ENCODE measurements around the gene GALR3. TPM values are rescaled to one million over a fixed set of nuclear protein-coding genes. Genes with fewer than 3 reads are reported as not detected.

Gene GALR3
- total and polyA plus RNA-seq, 5 experiments from 2014 or later, result not detected

DNA sequence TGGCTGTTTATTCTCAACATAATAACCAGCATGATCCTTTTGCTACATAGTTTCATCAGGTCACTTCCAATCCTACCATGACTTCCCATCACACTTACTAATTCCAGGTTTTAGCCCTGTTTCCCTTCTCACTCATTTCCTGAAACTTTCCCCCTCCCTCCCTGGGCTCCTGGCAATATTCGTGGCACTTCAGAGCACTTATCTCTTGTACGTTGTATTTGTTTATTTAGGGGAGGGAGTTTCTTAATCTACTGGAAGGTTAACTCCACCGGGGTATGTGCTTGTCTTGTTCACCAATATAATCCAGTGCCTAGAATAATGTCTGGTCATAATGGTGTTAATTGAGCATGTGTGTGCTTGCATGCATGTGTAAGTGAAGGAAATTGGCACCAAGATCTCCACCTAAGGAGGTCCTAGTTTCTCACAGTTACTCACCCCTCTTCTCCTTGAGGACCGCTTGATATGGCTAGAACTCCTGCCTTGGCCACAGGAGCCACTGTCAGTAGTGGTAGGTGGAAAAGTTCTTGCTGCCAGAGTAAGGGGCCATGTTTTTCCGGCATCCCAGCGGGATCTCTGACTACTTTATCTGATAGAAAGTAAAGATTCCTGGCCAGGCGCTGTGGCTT lies 37.7 kb downstream of the GALR3 start:
- POLR2A ChIA-PET, result no interaction called here
- no peaks in the 10 kb centered on the region for H3K27me3 Mint-ChIP-seq
- H3K4me1 Mint-ChIP-seq, result peaks cover 4 to 10% (median 9%) of the 10 kb centered on the region in 4 donors
- DNase-seq (no peak), ATAC-seq (no peak)
- H3K9me3 Mint-ChIP-seq, result no peaks in the 10 kb centered on the region
- H3K27ac Mint-ChIP-seq, result peak overlapping the region in 2 of 10 donors; percentile 12 to 70
- no peak overlapping the region for H3K4me3 Mint-ChIP-seq
- peaks cover 9 to 97% (median 13%) of the 10 kb centered on the region in 3 donors for H3K36me3 Mint-ChIP-seq

DNA sequence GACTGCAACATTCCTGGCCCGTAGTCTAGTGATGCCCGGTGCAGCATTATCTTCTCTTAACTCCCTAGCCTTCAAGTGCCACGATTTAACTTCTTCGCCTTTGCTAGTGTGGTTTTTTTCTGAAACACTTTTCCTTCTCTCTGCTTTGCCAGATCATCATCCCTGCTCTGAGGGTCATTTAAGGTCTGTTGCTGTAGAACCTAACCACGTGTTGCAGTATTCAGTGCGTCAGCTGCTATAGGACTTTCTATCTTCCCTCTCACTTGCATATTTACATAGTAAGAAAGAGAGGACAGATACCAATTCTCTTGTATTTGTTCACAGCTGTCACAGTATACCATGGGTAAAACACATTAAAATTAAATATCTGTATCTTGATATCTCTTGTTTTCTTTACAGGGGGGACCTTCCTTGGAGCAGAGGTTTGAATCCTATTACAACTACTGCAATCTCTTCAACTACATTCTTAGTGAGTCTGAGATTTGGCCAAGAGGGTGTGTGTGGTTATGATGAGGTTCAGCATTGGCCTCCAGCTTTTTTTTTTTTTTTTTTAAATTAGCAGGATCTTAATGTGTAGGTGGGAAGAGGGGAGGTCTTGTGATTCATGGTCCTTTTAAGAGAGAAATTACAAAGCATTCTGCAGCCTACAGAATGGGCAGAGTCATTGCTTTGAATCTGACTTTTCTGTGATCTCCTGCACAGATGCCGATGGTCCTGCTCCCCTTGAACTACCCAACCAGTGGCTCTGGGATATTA lies 39.6 kb downstream of the GALR3 start:
- H3K36me3 Mint-ChIP-seq, result peaks cover 9 to 98% (median 16%) of the 10 kb centered on the region in 3 donors
- H3K4me3 Mint-ChIP-seq, result no peak overlapping the region
- H3K9me3 Mint-ChIP-seq, result no peaks in the 10 kb centered on the region
- H3K27ac Mint-ChIP-seq, result peak overlapping the region in 2 of 10 donors; percentile 26 to 31
- DNase-seq, result no peak
- no peaks in the 10 kb centered on the region for H3K27me3 Mint-ChIP-seq
- POLR2A ChIA-PET, result interaction anchor here (0.6 to 3.1 kb wide), 6 partner anchors 19 to 256 kb away, joined by 3 to 19 read pairs (median 4); partner anchors contain the start of gene ANKRD54
- peaks cover 4 to 10% (median 8%) of the 10 kb centered on the region in 4 donors for H3K4me1 Mint-ChIP-seq
- no peak for ATAC-seq

DNA sequence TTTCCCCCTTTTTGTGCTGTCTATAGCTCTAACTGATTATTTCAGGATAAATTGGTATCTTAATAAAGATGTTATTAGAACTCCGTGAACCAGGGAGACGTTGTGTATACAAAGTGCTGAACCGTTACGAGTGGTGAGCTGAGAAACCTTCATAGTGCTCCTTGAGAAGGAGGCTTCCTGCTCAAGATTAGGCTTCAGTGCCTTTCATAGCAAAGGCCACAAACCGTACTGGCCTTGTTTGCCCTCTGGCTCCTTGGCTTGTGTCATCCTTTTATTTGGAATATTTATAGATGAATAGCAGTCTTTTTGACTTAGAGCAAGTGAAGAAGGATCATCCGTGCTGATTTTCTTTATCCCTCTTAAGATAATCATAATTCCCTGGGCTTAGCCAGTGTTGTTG lies 42.3 kb downstream of the GALR3 start:
- ATAC-seq, result no peak
- DNase-seq, result no peak
- H3K27ac Mint-ChIP-seq, result peak overlapping the region in 1 of 10 donors; percentile 31
- no peaks in the 10 kb centered on the region for H3K27me3 Mint-ChIP-seq
- H3K9me3 Mint-ChIP-seq, result no peaks in the 10 kb centered on the region
- H3K4me3 Mint-ChIP-seq, result no peak overlapping the region
- POLR2A ChIA-PET, result interaction anchor here (0.6 to 0.9 kb wide), 2 partner anchors 17 to 48 kb away, joined by 3 read pairs; no protein-coding TSS in a partner anchor
- peaks cover 9 to 98% (median 17%) of the 10 kb centered on the region in 3 donors for H3K36me3 Mint-ChIP-seq
- H3K4me1 Mint-ChIP-seq, result peaks cover 4 to 9% (median 7%) of the 10 kb centered on the region in 4 donors

DNA sequence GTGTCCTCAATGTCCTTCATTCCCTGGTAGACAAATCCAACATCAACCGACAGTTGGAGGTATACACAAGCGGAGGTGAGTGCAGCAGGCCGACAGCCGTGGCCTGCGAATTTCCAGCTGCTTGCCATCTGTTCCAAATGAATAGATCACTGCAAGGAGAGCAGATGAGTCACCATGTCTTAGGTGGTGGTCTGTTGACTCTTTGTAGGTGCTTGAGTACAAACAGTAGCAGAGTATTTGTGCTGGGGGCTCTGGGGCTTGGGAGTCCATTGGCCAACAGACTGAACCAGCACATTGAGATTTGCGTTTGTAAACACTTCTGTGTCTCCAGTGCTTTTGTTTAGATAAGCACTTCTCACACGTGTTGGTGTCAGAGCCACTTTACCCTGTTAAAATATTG lies 47.1 kb downstream of the GALR3 start:
- POLR2A ChIA-PET, result no interaction called here
- no peaks in the 10 kb centered on the region for H3K27me3 Mint-ChIP-seq
- DNase-seq (no peak), ATAC-seq (no peak)
- no peak overlapping the region for H3K27ac Mint-ChIP-seq
- H3K36me3 Mint-ChIP-seq, result peaks cover 10 to 96% (median 14%) of the 10 kb centered on the region in 3 donors
- H3K4me3 Mint-ChIP-seq, result no peak overlapping the region
- peaks cover 0 to 4% (median 0%) of the 10 kb centered on the region in 4 donors for H3K4me1 Mint-ChIP-seq
- no peaks in the 10 kb centered on the region for H3K9me3 Mint-ChIP-seq

Small RNAs within 50 kb of the gene (microRNA-seq; reads per million reads assigned to microRNA genes)
- gene MIR659 (ENCODE audit: borderline microRNAs expressed), result not detected

Other genes starting within 250 kb of the GALR3 start
- not detected for gene LGALS2, start 243.3 kb upstream of the GALR3 start, total RNA-seq
- not detected for gene LGALS2, start 243.3 kb upstream of the GALR3 start, polyA plus RNA-seq
- 100 to 1,000 TPM; 103 to 110 TPM for gene GGA1, start 214.5 kb upstream of the GALR3 start, total RNA-seq
- 10 to 100 TPM; 20.3 to 24.5 (median 22.6) TPM for gene GGA1, start 214.5 kb upstream of the GALR3 start, polyA plus RNA-seq
- gene SH3BP1, start 183.7 kb upstream of the GALR3 start, total RNA-seq, result 10 to 100 TPM; 77.9 to 79.0 TPM
- gene SH3BP1, start 183.7 kb upstream of the GALR3 start, polyA plus RNA-seq, result 10 to 100 TPM; 16.9 to 26.5 (median 25.6) TPM
- 1 to 10 TPM; 4.3 to 5.9 TPM for gene PDXP, start 164.7 kb upstream of the GALR3 start, total RNA-seq
- 1 to 10 TPM; 1.7 to 9.6 (median 5.8) TPM for gene PDXP, start 164.7 kb upstream of the GALR3 start, polyA plus RNA-seq
- gene LGALS1, start 147.7 kb upstream of the GALR3 start, total RNA-seq, result 10 to 100 TPM; 14.3 to 16.8 TPM
- gene LGALS1, start 147.7 kb upstream of the GALR3 start, polyA plus RNA-seq, result 100 to 1,000 TPM in 1 of 3 donors, 10 to 100 TPM in 2; 19.6 to 122 (median 34.8) TPM
- 10 to 100 TPM; 47.9 to 48.6 TPM for gene NOL12, start 137.0 kb upstream of the GALR3 start, total RNA-seq
- gene NOL12, start 137.0 kb upstream of the GALR3 start, polyA plus RNA-seq, result 10 to 100 TPM; 35.0 to 46.4 (median 43.8) TPM
- 10 to 100 TPM; 26.4 to 30.9 TPM for gene TRIOBP, start 126.3 kb upstream of the GALR3 start, total RNA-seq
- 10 to 100 TPM in 2 of 3 donors, 1 to 10 TPM in 1; 7.8 to 11.6 (median 10.7) TPM for gene TRIOBP, start 126.3 kb upstream of the GALR3 start, polyA plus RNA-seq
- gene GCAT, start 15.4 kb upstream of the GALR3 start, total RNA-seq, result 1 to 10 TPM; 1.8 to 2.3 TPM
- 1 to 10 TPM; 4.0 to 7.6 (median 7.1) TPM for gene GCAT, start 15.4 kb upstream of the GALR3 start, polyA plus RNA-seq
- gene ANKRD54, start 21.0 kb downstream of the GALR3 start, total RNA-seq, result 10 to 100 TPM; 19.8 to 21.2 TPM
- gene ANKRD54, start 21.0 kb downstream of the GALR3 start, polyA plus RNA-seq, result 10 to 100 TPM in 2 of 3 donors, 1 to 10 TPM in 1; 8.2 to 16.1 (median 13.9) TPM
- gene EIF3L, start 26.0 kb downstream of the GALR3 start, total RNA-seq, result 100 to 1,000 TPM; 509 to 544 TPM
- gene EIF3L, start 26.0 kb downstream of the GALR3 start, polyA plus RNA-seq, result 100 to 1,000 TPM; 310 to 395 (median 322) TPM
- 10 to 100 TPM; 26.3 to 28.5 TPM for gene MICALL1, start 82.9 kb downstream of the GALR3 start, total RNA-seq
- gene MICALL1, start 82.9 kb downstream of the GALR3 start, polyA plus RNA-seq, result 1 to 10 TPM; 1.3 to 4.7 (median 1.5) TPM
- not detected for gene C22orf23, start 130.2 kb downstream of the GALR3 start, total RNA-seq
- not detected for gene C22orf23, start 130.2 kb downstream of the GALR3 start, polyA plus RNA-seq
- 10 to 100 TPM; 38.0 to 40.7 TPM for gene POLR2F, start 130.3 kb downstream of the GALR3 start, total RNA-seq
- 100 to 1,000 TPM; 129 to 172 (median 145) TPM for gene POLR2F, start 130.3 kb downstream of the GALR3 start, polyA plus RNA-seq
- gene SOX10, start 161.2 kb downstream of the GALR3 start, total RNA-seq, result not detected
- not detected for gene SOX10, start 161.2 kb downstream of the GALR3 start, polyA plus RNA-seq
- 10 to 100 TPM; 24.1 to 28.8 TPM for gene PICK1, start 234.0 kb downstream of the GALR3 start, total RNA-seq
- 1 to 10 TPM; 4.5 to 7.7 (median 6.6) TPM for gene PICK1, start 234.0 kb downstream of the GALR3 start, polyA plus RNA-seq